ENCODE results near the gene SNN.

SNN gene

DNA sequence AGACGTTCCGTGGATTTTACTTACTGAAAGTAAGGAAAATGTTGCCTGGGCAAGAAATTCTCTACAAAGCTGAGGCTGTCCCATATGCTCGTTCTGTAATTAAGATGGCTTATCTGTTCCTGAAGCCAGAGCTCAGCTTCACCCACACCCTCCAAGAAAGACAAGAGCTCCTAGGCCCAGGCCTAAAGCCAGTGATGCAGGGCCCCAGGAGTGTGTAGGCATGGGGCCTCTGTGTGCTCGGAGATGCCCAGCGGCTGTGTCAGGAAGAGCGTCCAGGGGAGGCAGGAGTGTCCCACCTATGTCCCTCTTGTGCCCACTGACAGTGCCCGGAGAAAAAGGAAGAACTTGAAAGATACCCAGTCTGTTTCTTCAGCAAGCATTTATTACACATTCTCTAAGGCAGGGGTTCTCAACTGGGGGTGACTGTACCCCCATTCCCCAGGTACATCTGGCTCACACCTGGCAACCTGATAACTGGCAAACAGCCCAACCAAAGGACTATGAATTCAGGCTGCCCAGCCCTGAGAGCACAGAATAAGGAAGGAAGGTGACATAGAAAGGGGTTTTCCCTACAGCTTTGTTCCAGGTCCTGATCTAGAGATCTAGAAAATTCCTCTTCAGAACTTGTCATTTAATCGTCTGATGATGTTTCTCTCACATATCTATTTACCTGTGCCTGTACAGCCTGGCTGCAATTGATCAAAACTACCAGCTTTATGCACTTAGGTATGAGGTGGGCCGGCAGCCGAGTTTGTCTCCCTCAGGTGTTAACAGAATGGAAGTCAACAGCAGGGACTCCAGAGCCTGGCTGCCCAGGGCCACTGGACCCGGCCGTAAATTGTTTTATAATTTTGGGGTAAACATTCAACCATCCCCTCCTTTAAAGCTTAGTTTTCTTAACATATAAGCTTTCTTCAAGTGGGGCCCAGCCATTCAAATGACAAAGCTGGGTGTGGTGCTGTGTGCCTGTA lies 12.0 kb downstream of the SNN start:
- no peak for DNase-seq (ENCODE audit: low read depth, low spot score)

DNA sequence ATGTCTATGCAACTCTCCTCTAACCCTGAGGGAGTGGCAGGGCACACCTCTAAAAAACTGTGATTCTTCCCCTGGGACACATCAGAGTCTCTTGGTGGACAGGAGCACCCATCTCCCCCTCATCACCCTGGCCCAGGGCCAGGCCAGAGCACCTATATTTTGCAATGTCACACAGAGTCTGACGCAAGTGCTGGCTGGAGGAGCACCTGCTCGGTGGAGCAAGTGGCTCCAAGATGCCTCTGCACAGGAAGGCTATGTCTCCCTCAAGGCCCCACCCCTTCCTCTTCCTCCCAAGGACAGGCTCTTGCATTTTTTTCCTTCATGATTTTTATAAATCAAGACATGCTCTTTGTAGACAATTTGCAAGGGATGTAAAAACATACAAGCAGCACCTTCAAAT lies 13.3 kb downstream of the SNN start:
- DNase-seq (ENCODE audit: low read depth, low spot score) = no peak

DNA sequence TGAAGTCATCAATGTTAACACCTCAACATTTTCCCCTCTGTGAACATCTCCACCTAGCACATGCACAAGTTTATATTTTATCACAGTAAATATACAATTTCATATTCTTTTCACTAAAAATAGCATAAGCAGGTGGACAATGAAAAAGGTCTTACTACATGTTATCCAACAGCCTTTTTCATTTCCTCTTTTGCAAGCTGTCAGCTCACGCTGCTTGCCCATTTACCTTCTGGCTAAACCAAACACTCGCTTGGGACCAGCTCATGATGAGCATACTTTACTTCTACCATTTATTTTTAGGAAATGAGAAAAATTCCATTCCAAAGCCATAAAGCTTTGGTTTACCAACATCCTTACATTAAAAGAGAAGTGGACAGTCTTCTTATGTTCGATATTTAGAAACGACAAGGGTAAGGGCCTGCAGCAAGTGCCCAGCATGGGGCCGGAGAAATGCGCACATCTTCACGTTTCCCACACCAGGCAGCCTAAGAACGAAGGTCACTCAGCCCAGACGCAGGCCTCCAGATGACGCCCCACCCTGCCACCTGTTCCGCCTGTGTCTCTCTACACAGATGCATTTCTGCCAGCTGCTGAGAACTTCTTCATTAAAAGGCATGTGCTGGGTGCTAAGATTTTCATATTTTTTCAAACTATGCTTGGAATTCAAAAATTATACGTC lies 13.9 kb downstream of the SNN start:
- DNase-seq (ENCODE audit: low read depth, low spot score) = no peak

DNA sequence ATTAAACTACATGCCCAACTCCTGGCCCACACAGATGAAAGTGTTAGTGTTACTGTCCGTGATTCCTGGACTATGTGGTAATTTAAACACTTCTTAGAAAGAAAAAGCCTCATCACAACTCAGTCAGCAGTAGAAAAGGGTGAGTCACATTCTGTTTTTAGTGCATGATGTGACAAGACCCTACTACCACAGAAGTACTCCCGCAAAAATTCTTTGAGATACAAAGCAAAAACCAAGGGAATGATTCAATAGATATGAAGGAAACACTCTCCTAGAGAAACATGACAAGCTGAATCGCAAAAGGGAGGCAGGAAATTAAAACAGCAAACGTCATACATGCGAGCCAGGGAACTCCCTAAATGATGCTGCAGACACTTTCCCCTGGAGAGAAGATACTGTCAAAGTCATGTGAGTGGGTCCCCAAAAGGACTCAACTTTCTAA lies 14.4 kb downstream of the SNN start:
- peak; percentile 92 for DNase-seq (ENCODE audit: low read depth, low spot score)

DNA sequence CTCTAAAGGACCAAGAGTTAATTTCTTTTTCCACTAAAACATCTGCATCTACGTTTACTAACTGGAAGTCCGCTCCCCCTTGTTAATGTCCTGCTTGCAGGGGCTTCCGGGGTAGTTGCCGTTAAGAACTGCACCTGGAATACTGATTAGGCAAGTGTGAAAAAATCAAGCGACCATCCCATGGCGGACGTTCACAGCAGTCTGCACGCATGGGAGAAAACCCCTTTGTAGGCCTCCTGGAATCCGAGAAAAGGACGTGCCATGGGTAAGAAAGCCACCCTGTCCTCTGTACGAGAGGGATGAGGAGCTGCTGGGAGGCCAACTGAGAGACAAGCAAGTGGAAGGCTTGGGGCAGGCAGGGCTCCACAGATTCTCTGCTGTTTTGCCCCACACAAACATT lies 14.9 kb downstream of the SNN start:
- DNase-seq (ENCODE audit: low read depth, low spot score) = no peak

DNA sequence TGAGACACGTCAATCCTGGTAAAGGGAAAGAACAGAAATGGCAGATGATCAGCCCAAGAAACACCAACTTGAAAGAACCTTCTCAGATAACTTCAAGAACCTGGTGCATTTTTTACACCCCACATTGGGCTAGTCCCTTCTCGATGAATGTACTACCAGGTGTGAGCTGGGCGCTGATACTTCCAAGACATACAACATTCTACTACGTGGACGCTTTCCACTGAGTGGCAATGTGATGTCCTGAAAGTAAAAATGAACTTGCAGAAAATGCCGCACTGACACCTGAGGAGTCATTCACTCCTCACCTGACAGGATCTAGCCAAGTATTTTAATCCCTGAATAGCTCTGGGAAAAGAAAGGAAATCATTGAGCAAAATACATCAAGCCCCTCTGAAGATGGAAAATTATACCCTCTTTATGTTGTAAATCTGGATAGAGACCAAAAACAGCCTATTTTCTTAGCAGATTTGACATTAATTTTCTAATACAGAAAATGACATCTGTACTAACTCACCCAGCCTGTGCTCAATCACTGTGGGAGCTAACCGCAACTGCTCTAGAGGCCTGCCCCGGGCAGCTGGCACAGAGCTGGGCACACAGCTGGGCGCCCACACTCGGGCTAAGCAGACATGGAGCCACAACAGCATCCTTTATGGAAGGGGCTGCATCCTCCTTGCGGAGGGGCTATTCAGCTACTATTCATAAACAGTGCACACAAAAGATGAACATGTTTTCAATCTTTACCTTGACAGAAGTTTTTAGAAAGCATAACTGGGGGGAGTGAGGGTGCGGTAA lies 16.2 kb downstream of the SNN start:
- no peak for DNase-seq (ENCODE audit: low read depth, low spot score)

DNA sequence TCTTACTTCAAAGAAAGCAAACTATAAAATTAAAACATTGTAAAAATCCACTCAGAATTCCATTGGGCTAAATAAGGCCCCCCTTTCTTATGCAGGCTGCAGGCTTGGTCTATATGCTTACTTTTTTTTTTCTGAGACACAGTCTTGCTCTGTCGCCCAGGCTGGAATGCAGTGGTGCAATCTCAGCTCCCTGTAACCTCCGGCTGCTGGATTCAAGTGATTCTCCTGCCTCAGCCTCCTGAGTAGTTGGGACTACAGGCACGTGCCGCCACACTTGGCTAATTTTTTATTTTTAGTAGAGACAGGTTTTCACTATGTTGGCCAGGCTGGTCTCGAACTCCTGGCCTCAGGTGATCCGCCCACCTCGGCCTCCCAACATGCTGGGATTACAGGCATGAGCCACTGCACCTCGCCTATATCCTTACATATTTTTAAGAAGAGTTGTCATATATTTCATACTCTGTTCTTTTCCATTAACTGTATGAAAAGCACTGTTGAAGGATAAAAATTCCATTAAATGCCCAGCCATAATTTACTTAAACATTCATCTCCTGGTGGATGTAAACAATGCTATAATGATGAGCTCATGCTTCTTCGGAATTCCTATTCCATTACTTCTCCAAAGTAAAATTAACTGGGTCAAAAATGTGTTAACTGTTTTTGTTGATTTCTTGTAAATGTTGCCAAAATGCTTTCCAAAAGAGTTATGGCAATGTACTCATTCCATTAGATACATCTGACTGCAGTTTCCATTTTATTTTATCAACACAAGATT lies 17.8 kb downstream of the SNN start:
- no peak for DNase-seq (ENCODE audit: low read depth, low spot score)

DNA sequence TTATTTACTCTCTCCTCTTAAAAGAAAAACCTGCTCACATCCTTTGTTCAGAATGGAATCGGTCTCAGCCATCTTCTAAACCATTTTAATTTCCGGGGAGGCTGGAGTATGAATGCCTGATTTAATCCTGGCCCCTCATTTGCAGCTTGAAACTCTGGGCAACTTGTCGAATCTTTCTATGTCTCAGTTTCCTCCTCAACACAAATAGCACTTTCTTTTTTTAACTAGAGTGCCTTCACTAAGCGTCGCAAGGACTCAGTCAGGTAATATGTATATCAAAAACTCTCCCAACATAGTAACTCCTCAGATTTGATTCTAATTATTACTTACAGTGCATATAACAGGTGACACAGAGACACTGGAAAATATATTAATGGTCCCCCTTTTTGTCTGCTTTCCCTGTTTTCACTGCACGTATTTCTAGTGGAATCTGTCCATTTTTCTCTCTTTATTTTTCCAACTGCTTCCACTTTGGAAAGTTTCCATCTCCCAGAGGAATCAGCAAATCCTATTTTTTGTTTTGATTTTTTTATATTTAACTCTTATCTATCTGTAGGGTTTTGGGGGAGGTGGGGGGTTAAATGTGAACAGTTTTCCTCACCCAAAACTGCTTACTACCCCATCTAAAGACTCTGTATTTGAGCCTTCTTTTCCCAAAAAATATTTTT lies 18.6 kb downstream of the SNN start:
- DNase-seq (ENCODE audit: low read depth, low spot score) = no peak

DNA sequence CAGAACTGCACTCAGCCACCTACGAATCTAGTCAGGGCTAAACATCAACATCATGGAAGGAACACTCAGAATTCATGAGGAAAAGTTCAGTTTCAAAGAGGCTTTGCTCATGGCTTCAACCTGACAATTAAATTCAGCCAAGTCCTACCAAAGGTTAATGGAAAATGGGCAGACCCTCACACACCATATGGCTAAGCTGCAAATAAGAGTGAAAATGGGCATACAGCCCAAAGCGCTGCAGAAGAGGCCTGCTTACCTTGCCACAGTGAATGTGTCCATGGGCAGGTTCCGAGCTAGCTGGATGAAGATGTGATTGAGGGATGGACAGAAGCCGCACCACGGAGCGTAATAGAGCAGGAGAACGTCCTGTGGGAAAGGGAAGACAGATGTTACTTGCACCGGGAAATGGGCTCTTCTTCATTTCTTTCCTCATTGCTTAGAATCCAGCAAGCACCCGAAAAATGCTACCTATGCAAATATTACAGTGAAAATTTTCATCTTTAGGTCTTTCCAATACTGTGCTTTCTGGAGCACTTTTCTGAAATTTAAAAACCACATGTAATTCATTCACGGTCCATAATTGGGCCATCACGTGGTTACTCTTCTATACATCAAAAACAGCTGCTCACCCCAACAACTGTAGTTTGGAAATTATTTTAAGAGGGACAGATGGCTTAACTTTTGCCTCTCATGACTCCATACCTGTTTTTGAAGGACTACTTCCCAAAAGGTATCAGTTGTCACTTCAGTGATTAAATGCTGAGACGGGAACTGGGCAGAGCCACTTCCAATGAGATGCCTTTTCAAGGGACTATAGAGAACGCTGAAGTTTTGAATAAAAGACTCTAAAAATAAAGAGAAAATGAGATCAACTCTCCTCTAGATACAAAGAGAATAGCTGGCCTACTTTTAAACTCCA lies 19.6 kb downstream of the SNN start:
- no peak for DNase-seq (ENCODE audit: low read depth, low spot score)

DNA sequence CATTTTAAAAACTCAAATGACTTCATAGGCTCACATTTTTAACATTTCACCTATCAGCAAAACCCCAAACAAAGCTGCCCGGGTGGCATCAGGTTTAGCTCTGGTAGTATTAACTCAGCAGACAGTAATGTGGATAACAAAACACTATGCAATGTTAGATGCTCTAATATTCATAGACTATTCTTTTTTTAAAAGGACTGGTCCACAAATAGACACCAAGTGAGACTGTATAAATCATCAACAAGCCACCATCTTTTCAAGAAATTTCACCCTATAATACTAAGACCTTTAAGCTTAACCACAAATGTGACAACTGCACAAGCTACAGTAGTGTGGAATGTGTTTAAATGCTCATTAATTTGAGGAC lies 20.2 kb downstream of the SNN start:
- DNase-seq (ENCODE audit: low read depth, low spot score) = no peak

DNA sequence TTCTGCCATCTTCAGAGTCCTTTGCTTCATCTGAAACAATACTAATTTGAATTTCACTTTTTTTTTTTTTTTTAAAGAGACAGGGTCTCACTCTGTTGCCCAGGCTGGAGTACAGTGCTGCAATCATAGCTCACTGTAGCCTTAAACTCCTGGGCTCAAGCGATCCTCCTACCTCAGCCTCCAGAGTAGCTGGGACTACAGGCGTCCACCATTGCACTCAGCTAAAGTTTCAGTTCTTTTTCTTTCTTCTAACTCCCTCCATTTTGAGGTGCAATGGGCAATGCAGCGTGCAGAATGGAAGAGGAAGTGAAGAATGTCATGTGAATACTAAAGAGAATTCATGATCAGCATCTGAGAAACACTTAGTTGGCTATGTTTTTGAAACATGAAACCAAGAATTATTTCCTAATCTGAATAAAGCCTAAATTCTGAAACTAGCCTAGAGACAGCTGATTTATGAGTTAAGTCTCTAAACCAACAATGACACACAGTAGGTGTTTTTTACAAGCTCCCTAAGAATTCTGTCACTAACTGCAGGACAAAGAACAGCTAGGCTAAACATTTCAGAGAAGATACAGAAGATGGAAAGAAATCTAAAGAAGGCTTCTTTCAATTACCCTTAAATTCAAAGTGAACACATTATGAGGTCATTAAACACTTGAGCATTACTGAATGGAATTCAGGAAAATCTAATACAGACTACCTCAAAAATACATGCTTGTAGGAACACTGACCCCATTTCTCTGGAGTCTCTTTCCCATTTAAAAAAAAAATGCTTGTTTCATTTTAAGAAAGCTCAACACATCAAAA lies 21.0 kb downstream of the SNN start:
- no peak for DNase-seq (ENCODE audit: low read depth, low spot score)

DNA sequence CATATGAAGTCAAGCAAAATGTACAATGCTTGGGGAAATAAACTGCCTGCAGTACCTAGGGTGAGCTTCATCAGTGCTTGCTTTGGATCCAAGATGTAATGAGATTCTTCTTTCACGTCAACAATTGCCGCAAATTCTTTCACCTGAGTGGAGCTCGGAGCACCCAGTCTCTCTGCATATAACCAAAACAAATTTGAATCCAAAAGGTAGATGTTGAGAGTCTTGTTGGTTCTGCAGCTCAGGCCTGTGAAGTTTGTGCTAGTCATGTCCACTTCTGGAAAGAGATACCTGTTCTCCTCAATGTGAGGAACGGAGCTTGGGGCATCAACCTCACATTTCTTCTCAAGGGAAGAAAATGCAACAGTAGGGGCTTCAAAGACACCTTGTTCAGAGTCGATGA lies 23.0 kb downstream of the SNN start:
- DNase-seq (ENCODE audit: low read depth, low spot score) = no peak

DNA sequence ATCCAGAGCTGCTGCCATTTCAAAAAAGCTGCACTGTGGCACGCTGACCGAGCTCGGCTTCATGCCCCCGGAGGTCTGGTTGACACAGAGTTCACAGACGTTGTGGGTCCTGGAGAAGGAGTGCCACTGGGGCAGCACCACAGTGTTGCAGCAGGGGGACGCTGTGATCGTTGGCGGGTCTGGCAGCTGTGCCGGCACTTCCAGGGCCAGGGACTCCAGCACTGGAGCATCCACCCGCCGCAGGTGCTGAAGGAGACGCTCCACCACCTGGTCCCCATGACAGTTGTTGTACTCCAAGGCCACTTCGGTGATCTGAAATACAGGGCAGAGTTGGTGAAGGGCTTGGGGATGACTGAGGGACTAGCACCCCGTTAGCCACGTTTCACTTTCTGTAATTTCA lies 23.5 kb downstream of the SNN start:
- no peak for DNase-seq (ENCODE audit: low read depth, low spot score)

DNA sequence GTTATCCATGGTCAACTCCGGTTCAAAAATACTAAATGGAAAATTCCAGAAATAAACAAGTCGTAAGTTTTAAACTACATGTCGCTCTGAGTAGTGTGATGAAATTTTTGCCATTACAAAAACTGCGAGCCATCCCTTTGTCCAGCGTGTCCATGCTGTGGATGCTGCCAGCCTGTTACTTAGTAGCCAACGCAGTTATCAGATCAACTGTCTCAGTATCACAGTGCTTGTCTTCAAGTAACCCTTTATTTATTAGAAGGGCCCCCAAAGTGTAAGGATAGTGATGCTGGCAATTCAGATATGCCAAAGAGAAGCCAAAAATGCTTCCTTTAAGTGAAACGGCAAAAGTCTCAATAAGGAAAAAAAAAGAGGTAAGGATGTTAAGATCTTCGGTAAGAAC lies 23.9 kb downstream of the SNN start:
- DNase-seq (ENCODE audit: low read depth, low spot score) = no peak

DNA sequence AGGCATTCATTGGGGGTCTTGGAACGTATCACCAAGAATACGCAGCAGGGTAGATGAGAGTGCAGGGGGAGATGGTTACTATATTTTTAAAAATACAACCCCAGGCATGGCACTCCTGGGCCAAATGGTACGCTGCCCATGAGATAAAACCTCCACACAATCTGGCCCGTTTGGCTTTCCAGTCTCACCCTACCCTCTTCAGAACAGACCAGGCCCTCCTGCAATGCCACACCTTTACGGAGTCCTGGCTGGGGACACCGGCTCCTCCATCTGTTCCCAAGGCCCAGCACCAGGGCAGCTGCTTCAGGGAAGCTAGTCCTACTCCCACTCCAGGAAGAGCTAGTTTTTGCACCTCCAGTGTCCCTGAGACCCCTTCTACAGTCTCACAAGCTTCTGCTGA lies 24.4 kb downstream of the SNN start:
- DNase-seq (ENCODE audit: low read depth, low spot score) = no peak

DNA sequence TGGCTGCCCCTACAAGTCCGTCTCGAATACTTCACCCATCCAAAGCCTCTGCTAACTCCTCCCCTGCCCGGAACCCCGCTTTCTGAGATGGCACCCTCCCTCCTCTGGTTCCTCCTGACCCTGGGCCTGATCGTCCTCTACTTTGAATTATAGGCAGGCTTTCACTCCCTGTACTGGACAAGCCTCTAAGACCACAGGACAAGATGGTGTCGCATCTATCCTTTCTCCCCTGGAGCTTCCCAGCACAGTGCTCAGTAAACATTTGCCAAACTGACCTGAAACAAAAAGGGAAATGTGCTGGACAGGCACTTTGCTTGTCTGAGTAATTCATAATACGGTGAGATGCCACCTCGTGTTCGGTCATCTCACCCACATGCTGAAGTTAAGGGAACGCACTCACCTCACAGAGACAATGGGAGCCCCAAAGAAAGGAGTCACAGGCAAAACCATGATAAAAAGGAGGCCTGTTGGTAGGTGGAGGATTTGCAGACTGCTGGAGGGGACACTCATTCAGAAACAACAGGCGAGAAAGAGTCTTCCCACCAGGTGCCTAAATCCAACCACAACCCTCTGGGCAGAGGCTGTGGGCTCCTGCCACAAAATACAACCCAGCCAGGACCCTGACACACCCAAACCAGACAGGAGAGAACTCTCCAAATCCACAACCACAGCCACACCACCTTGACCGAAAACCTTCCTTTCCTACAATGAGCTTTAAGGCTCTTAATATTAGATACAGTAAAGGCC lies 28.2 kb downstream of the SNN start:
- no peak for DNase-seq (ENCODE audit: low read depth, low spot score)

DNA sequence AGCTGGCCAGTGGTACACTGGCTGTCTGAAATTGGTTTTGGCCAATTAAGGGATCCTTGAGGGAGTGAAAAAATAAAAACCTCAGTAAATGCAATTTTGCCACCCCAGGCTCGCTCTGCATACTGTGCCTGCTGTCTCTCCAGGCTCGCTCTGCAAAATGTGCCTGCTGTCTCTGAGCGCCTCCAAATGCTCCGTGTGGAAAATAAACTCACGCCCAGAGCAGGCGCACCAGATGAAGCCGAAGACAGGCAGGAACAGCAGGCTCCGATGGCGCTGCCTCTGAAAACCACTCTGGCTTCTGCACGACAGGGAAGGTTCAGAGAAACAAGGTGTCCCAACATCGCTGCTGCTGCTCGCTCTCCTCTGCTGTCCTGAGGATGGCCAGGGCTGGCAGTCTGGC lies 29.1 kb downstream of the SNN start:
- no peak for DNase-seq (ENCODE audit: low read depth, low spot score)

DNA sequence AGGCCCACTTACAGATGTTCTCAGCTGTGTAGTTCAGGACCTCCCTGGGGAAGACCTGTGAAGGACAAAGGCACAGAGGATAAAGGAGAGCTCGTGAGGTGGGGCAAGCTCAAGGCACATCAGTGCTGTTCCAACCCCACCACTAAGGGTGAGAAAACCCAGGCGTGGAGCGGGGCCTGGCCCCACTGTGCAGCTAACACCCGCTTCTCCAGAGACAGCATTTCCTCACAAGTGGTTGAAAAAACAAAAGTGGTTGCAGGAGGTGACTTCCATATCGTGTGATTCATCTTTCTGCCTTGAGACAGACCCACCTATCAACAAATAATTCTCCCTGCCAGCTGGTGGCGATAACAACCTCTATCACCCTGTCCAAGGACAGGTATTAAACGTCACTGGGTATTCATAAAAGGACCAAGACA lies 30.0 kb downstream of the SNN start:
- DNase-seq (ENCODE audit: low read depth, low spot score) = peak; percentile 37

Data from astrocyte of the hippocampus (primary cell).